T47D (cell line): ENCODE data around the gene RGS7.
A peak's percentile ranks its signal among the peaks of the same experiment; 100 is the strongest.
"Not testable (repeated sequence)": the region's sequence is repeated elsewhere in the genome, so short reads cannot be mapped to it uniquely, and the experiment has no call there.

Experiments used
- DNase-seq, 2 experiments: peaks; one replicate each; pipeline versions ENCODE4 v3.0.0 to v3.0.0-alpha.2; 2011 to 2012; ENCODE audit warnings: low read depth in 1 of 2, low spot score in 1 of 2
- JUND ChIP-seq: IDR thresholded peaks from 2 replicates; pipeline ENCODE4 v1.6.1; 2012; ENCODE audit warnings: low read depth
- in situ Hi-C: cut with HindIII; loops from 2 replicates; pipeline ENCODE4 v1.10.0; 2016; ENCODE audit warnings: low sequenced_read_pairs, low pct_unique_long_range_greater_than_20kb

The RGS7 gene

DNA sequence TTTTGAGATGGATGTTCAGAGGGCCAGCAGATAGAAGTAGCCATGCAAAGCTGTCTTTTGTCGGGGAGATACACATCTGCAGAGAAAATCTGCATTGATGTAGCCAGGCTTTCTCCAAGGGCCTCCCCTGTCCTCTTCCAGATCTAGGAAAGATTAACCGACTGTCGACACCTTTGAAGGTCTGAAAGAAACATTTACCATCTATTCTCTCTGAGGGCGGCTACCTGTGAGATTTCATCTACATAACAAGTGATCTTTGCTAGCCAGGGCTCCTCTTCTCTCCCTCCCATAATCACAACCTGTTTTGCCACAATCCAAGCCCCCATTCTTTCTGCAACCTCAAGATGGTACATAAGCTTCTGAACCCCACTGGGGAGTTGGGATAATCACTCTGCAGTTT is 193.6 kb downstream of the RGS7 start:
- in situ Hi-C loops: no loop called here
- TF ChIP-seq JUND: no peak
- DNase-seq: no peak

DNA sequence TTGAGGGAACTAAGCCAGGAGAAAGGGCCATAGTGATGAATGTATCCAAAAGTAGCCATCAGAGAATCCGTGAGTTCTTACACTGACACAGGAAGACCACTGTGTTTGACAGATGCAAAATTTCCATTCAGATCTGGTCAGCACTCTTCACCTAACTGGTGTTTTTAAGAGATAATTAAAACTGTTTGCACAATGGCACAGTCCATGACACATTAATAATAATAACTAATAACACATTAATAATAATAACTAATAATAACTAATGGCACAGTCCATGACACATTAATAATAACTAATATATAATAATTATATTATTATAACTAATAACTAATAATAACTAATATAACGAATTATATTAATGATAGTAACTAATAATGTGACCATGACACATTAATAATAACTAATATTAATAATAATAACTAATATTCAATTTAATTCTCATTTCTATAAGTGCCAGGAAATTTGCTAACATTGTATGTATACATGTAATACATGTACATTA is 195.8 kb downstream of the RGS7 start:
- in situ Hi-C loops: no loop called here
- TF ChIP-seq JUND: no peak
- no peak for DNase-seq

DNA sequence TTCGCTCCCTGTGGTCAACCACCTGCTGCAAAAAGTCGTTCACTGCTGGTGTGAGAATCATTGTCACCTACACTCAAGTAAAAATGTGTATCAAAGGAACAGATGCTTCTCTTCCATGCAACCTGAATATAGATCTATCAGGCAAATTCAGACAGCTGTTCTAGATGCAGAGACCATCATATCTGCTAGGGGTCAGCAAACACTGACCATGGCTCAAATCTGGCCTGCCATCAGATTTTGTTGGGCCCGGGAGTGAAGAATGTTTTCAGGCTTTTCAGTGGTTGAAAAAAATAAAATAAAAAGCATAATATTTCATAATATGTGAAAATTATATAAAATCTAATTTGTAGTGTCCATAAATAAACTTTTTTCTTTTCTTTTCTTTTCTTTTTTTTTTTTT is 199.6 kb downstream of the RGS7 start:
- in situ Hi-C loops: no loop called here
- TF ChIP-seq JUND: no peak
- DNase-seq: no peak

DNA sequence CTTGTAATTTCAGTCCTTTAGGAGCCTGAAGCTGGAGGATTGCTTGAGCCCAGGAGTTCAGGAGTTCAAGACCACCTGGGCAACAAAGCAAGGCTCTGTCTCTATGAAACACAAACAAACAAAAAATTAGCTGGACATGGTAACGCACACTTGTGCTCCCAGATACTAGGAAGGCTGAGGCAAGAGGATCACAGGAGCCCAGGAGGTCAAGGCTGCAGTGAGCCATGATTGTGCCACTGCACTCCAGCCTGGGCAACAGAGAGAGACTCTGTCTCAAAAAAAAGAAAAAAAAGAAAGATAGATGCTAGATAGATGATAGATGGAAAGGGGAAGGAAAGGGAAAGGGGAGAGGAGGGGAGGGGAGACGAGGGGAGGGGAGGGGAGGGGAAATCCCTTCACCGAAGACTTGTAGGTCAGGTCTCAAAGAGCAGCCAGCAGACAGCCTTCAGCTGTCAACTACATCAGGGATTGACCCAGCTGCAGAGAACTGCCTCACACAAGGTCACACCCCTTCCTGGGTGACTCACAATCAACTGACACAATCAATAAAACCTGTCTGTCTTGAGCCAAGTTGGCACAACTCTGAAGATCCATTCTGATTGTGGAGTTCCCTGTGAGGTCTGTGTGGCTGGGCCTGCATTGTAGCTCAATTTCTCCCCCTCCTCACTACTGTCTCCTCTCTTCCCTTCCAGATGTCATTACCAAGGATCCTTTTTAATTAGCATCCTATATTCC is 200.6 kb downstream of the RGS7 start:
- peak in 1 of 2 experiments; percentile 60 for DNase-seq
- no peak for TF ChIP-seq JUND
- in situ Hi-C loops: no loop called here

DNA sequence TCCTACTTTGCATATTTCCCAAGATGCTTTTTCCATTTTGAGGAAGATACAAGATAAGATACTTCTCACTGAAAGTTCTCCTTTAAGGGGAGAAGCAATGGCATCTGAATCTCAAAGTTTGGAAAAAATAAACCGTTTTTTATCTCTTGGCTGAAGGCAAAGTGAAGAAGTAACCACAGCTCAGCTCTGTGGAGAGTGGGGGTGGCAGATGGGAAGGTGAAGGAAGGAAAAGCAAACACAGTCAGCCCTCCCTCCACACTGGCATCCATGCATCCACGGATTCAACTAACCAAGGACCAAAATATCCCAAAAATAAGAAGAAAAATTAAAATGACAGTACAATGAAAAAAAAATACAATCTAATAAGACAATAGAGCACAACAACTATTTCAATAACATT is 211.1 kb downstream of the RGS7 start:
- no peak for TF ChIP-seq JUND
- in situ Hi-C loops: no loop called here
- no peak for DNase-seq

DNA sequence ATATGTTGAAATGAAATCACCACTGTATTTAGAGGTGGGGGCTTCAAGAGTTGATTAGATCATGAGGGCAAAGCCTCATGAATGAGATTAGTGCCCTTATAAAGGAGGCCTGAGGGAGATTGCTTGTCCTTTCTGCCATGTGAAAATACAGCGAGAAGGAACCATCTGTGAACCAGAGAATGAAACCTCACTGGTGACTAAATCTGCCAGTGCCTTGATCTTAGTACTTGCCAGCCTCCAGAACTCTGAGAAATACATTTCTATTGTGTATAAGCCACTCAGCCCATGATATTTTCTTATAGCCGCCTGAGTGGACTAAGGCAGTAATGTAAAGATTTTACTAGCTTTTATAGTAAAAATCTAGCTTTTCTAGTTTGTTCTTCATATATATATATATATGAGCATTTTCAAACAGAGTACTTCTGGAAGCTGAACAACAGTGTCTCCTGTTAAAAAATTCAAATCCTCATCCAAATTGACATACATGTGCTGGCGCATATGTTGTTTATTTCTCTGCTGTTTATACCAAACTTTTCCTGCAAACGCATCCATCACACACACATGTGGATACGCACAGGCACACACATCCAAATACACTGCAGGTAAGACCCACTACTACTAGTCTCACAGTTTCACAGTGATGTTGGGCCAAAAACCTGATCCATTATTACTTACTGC is 213.1 kb downstream of the RGS7 start:
- no peak for DNase-seq

DNA sequence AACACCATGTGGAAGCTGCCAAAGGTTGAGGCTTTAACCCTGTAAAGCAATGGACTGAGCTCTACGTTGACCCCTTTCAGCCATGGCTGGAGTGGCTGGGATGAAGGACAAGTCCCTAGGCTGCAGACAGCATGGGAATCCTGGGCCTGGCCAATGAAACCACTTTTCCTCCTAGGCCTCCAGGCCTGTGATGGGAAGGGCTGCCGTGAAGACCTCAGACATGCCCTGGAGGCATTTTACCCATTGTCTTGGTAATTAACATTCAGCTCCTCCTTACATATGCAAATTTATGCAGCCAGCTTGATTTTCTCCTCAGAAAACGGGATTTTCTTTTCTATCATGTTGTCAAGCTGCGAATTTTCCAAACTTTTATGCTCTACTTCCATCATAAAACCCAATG is 214.5 kb downstream of the RGS7 start:
- no peak for DNase-seq
- no peak for TF ChIP-seq JUND
- in situ Hi-C loops: no loop called here

More for the DNA sequence above, 213.1 kb downstream of the RGS7 start:
- no peak for TF ChIP-seq JUND
- in situ Hi-C loops: no loop called here

DNA sequence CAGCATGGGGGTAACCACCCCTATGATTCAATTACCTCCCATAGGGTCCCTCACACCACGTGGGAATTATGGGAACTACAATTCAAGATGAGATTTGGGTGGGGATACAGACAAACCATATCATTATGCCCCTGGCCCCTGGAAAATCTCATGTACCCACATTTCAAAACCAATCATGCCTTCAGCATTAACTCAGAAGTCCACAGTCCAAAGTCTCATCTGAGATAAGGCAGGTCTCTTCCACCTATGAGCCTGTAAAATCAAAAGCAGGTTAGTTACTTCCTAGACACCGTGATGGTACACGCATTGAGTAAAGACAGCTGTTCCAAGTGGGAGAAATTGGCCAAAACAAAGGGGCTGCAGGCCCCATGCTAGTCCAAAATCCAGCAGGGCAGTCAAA is 215.4 kb downstream of the RGS7 start:
- DNase-seq, in situ Hi-C loops: not testable (repeated sequence)

DNA sequence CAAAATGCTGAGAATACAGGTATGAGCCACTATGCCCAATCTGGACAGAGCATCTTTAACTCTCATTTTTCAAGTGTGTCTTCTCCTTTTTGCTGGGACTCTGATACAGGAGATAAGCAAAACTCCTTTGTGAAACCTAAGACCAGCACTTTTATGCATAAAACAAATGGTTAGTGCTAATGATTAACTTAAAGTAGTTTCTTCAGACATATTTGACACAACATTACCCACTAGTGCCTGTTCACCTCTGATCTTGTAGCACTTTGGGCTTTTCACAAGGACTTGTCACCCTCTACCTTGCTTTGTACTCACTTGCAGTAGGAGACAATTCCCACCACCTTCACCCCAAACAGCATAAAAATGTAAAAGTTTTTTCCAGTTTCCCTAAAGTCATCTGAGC is 216.3 kb downstream of the RGS7 start:
- in situ Hi-C loops: no loop called here
- DNase-seq: no peak
- no peak for TF ChIP-seq JUND

DNA sequence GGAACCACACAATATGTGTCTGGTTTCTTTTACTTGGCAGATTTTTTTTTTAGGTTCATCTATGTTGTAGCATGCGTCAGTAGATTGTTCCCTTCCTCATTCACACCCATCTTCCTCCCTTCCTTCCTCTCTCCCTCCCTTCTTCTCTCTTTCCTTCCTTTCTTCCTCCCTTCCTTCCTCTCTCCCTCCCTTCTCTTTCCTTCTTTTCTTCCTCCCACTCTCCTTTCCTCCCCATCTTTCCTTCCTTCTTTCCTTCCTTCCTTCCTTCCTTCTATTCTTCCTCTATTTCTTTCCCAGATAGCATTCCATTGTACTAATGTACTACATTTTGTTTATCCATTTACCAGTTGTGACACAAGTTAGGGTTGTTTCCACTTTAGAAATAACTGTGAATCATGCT is 218.0 kb downstream of the RGS7 start:
- DNase-seq: no peak
- TF ChIP-seq JUND: no peak
- in situ Hi-C loops: no loop called here

DNA sequence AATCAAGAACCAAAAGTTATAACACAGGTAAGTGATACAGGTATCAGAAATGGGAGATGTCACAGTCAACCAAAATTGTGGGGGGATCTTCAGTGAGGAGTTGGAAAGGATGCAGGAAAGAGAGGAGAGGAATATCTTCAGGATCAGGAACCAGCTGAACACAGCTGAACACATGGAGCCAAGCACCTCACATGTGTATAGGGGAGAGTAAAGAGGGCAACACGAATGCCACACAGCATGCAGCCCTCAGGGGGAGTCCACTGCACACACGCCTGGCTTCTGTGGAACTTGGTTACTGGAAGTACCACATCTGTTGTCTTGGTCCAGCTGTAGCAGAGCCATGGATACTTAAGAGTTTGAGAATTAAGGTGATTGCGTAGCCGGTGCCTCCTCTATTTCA is 218.8 kb downstream of the RGS7 start:
- DNase-seq: no peak
- in situ Hi-C loops: no loop called here
- no peak for TF ChIP-seq JUND

DNA sequence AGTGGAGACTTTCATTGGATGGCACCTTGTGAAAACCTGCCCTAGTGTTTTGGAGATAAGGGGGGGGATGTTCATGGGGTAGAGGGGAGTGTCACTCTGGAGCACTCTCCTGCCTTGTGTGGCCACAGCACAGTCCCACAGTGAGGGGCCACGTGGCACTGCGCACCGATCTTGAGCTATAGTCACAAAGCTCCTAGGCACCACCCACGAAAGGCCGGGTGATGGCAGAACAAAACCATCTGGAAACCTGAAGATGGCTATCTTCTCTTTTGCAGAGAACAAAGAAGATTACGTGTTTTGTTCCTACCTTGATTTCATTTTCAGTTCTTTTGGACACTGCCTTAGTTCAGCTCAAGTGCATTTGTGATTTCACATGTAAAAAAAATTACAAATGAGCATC is 220.6 kb downstream of the RGS7 start:
- in situ Hi-C loops: no loop called here
- TF ChIP-seq JUND: no peak
- DNase-seq: no peak

DNA sequence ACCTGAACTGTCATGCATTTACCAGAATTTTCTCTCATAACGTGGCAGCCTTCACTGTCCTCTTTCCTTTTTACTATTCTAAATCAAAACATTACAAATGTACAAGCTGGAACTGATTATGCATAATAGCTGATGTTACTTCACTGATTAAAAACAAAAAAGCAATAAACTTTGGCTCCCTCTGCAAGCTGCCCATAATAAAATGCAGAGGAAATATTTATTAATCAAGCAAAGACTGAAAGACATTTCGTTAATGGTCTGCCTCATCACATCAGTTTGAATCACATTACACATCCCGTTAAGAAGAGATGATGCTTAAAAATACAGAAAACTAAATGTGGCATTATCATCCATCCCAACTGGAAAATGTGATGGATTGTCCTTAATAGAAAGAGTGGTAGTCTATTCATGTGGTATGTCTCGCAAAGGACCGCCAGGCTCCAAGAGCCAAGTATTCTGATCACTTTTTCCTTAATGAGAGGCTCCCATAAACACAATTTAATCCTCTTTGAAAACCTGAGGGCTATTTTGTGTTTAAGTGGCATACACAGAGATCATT is 225.3 kb downstream of the RGS7 start:
- no peak for TF ChIP-seq JUND
- DNase-seq: no peak
- in situ Hi-C loops: no loop called here
